GM06990 (cell line): Measurements from ENCODE around the gene CYB5R3.

ENCODE experiments used
- DNase-seq: peaks from one replicate; pipeline ENCODE4 v3.0.0-alpha.2; 2011; ENCODE audit not compliant: insufficient read length; ENCODE audit errors: extremely low read depth
- H3K27me3 ChIP-seq: replicated peaks from 2 replicates; pipeline ENCODE4 v1.6.0; 2011; ENCODE audit warnings: low read length; ENCODE audit not compliant: control insufficient read depth, insufficient read depth
- H3K36me3 ChIP-seq: 2 replicates; pipeline ENCODE4 v1.5.1; 2011; ENCODE audit warnings: low read length; ENCODE audit not compliant: control insufficient read depth, insufficient read depth
- H3K4me3 ChIP-seq: replicated peaks from 2 replicates; pipeline ENCODE4 v1.5.1; 2011; ENCODE audit warnings: low read depth, mild to moderate bottlenecking, control low read depth, low read length
- TF ChIP-seq, protein P1 (sequence below): IDR thresholded peaks from 2 replicates; pipeline ENCODE4 v1.5.1; 2011; ENCODE audit warnings: low read length, control low read depth, mild to moderate bottlenecking, inconsistent platforms; ENCODE audit not compliant: insufficient read depth, poor library complexity, severe bottlenecking

Gene CYB5R3

DNA sequence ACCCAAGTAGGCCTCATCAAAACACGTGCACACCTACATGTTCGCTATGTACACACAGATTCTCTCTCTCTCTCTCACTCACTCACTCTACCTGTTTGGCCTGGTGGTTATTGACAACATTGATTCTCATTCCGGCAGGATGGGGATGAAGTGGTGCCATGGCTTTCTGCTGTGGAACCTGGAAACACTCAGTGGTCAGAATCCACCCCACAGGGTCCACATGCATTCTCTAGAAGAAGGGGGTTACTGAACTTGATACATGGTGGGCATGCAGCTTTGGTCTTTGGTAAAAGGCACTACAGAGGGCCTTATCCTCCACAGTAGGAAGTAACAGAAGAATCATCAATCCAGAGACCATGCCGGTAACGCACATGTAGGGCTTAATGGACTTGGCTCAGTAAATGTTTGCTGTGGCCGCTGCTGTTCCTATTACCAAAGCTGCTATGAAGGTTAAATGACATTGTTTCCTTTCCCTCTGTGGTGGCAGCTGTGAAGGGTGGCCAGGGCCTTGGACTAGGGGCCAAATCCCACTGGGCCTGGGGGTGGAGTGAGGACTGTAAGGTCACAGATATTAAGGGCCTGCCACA is 47.2 kb downstream of the CYB5R3 start:
- no peak for DNase-seq
- TF ChIP-seq, protein P1, sequence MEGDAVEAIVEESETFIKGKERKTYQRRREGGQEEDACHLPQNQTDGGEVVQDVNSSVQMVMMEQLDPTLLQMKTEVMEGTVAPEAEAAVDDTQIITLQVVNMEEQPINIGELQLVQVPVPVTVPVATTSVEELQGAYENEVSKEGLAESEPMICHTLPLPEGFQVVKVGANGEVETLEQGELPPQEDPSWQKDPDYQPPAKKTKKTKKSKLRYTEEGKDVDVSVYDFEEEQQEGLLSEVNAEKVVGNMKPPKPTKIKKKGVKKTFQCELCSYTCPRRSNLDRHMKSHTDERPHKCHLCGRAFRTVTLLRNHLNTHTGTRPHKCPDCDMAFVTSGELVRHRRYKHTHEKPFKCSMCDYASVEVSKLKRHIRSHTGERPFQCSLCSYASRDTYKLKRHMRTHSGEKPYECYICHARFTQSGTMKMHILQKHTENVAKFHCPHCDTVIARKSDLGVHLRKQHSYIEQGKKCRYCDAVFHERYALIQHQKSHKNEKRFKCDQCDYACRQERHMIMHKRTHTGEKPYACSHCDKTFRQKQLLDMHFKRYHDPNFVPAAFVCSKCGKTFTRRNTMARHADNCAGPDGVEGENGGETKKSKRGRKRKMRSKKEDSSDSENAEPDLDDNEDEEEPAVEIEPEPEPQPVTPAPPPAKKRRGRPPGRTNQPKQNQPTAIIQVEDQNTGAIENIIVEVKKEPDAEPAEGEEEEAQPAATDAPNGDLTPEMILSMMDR: no peak
- H3K4me3 ChIP-seq: no peak overlapping the region
- no peaks in the 10 kb centered on the region for H3K27me3 ChIP-seq
- H3K36me3 ChIP-seq: peaks cover 30% of the 10 kb centered on the region

DNA sequence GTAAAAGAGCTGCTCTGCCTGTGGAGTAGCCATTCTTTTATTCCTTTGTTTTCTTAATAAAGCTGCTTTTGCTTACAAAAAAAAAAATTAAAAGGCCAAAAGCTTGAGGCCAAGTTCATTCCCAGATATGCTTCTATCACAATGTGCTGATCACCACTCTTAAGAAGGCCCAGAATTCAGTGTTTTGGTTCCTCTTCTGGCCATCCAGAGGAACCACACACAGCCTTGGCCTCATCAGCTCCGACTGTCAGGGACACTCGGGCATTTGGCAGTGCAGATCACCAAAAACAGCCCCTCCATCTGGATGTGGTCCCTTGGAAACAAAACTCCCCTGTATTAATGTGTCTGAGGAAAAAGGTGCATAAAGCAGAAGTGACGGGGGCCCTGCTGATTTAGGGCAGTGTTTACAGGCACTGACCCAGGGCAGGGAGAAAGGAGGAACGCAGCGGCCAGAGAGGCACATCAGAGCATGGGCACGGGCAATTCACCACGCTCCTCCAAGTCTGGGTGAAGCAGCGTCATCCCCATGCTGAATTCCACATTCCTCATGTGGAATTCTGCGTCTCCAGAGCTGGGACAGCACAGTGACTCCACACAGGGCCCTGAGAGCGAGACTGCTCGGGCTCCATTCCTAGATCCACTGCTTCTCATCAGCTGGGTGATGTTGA is 52.2 kb downstream of the CYB5R3 start:
- H3K36me3 ChIP-seq: peaks cover 38% of the 10 kb centered on the region
- DNase-seq: no peak
- TF ChIP-seq, protein P1: no peak

DNA sequence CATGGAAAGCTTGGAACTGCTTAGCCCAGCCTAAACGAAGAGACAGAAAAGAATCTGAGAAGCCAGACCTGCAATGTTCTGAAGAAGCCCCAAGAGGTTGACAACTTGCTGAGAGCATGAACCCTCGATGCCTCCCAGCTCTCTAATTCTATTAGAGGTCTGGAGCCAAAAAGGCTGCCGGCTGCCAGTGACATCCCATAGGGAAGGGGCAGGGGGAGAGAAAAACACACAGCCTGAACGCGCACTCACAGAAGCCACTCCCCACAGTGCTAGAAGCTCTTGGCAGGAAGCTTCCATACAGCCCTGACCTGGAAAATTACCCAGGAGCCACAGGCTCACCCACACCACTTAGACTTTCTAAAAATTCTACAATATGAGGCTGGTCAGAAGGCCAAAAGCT is 52.9 kb downstream of the CYB5R3 start:
- TF ChIP-seq, protein P1: no peak
- no peaks in the 10 kb centered on the region for H3K27me3 ChIP-seq
- no peak overlapping the region for H3K4me3 ChIP-seq
- DNase-seq: no peak
- H3K36me3 ChIP-seq: peaks cover 39% of the 10 kb centered on the region

More for the DNA sequence above, 52.2 kb downstream of the CYB5R3 start:
- Histone ChIP-seq H3K27me3 (no peaks in the 10 kb centered on the region), H3K4me3 (no peak overlapping the region)

DNA sequence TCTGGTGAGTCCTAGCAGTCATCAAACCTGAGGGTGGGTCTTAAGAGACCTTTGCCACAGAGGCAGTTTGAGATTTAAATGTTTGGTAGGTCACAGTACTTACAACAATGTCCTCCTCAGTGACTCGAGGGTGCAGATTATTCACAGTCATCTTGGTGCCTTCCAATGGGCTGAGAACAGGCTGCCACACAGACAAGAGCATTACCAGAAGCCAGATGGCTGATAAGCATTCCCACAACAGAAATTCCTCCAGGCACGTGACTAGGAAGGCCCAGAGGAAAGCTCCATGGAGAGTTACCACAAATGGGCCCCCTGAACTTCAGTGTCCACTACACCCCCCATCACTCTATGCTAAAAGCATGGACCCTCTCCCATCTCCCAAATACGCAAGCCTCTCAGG is 53.8 kb downstream of the CYB5R3 start:
- peaks cover 37% of the 10 kb centered on the region for H3K36me3 ChIP-seq
- H3K4me3 ChIP-seq: no peak overlapping the region
- H3K27me3 ChIP-seq: no peaks in the 10 kb centered on the region
- TF ChIP-seq, protein P1: no peak
- no peak for DNase-seq

DNA sequence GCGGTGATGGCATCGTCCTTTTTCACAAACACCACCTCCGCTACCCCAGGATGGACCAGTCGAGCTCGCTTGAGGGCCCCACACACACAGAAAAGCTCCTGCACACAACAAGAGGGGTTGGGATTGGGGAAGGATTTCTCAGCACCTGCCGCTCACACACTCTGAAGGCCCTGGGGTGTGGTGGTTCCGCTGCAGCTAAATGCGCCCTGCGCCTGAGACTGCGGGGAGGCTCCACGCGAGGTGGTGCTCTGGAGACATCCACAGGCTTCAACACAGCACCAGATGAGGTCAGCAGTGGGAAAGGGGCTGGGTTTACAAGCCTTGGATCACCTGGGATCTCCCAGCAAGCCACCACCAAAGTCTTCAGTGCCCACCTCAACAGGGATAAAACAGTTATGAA is 57.2 kb downstream of the CYB5R3 start:
- no peak overlapping the region for H3K4me3 ChIP-seq
- no peak for DNase-seq
- H3K27me3 ChIP-seq: no peaks in the 10 kb centered on the region
- H3K36me3 ChIP-seq: peaks cover 35% of the 10 kb centered on the region
- TF ChIP-seq, protein P1: no peak
